HepG2 (cell line): Measurements from ENCODE around the gene PRSS36. TPM values are rescaled to one million over a fixed set of nuclear protein-coding genes. Genes with fewer than 3 reads are reported as not detected.

Experiments used
- ATAD3A ChIP-seq: sonication (generic); formaldehyde crosslinking; IDR thresholded peaks from 2 replicates; pipeline ENCODE4 v1.4.0; 2020; ENCODE audit warnings: missing genetic modification reagents
- CREM ChIP-seq, 2 experiments: sonication (generic) in 1 of 2; formaldehyde crosslinking in 1 of 2; IDR thresholded peaks; 2 replicates each; pipeline versions ENCODE4 v1.4.0 to v1.6.1; 2016 to 2020; ENCODE audit warnings: antibody characterized with exemption in 1 of 2, mild to moderate bottlenecking in 1 of 2, missing genetic modification reagents in 1 of 2
- HDAC2 ChIP-seq: sonication (generic); formaldehyde crosslinking; IDR thresholded peaks from 2 replicates; pipeline ENCODE4 v1.4.0; 2020; ENCODE audit warnings: missing genetic modification reagents
- HNRNPL ChIP-seq: fragments of 200-400 bp; formaldehyde crosslinking; IDR thresholded peaks from 2 replicates; pipeline ENCODE4 v1.6.1; 2017; ENCODE audit warnings: mild to moderate bottlenecking, low read depth, low read length
- HOXA7 ChIP-seq: sonication (generic); formaldehyde crosslinking; IDR thresholded peaks from 2 replicates; pipeline ENCODE4 v1.8.1; 2022; ENCODE audit warnings: mild to moderate bottlenecking, missing genetic modification reagents, moderate library complexity
- IKZF4 ChIP-seq: sonication (generic); formaldehyde crosslinking; IDR thresholded peaks from 2 replicates; pipeline ENCODE4 v1.5.1; 2020; ENCODE audit warnings: borderline replicate concordance, mild to moderate bottlenecking, low read depth, missing genetic modification reagents; ENCODE audit errors: not compliant biosample characterization
- MAFF ChIP-seq: IDR thresholded peaks from 2 replicates; pipeline ENCODE4 v1.6.1; 2011; ENCODE audit warnings: low read depth, low read length, improper control_type of control experiment
- MTA3 ChIP-seq: sonication (generic); formaldehyde crosslinking; IDR thresholded peaks from 2 replicates; pipeline ENCODE4 v1.4.0; 2020; ENCODE audit warnings: missing genetic modification reagents
- MYNN ChIP-seq: sonication (generic); formaldehyde crosslinking; IDR thresholded peaks from 2 replicates; pipeline ENCODE4 v1.4.0; 2020; ENCODE audit warnings: mild to moderate bottlenecking, low read depth, missing genetic modification reagents
- NR1H2 ChIP-seq: sonication (generic); formaldehyde crosslinking; IDR thresholded peaks from 2 replicates; pipeline ENCODE4 v1.8.1; 2022; ENCODE audit warnings: low read depth, missing genetic modification reagents, borderline replicate concordance
- NR2F6 ChIP-seq, 2 experiments: IDR thresholded peaks; 2 replicates each; pipeline ENCODE4 v1.6.1; 2016; ENCODE audit warnings: antibody characterized with exemption in 1 of 2, mild to moderate bottlenecking in 1 of 2
- PHF20 ChIP-seq: sonication (generic); formaldehyde crosslinking; IDR thresholded peaks from 2 replicates; pipeline ENCODE4 v1.5.0; 2020; ENCODE audit warnings: mild to moderate bottlenecking, missing genetic modification reagents
- POLR2A ChIP-seq, 2 experiments: IDR thresholded peaks; 2 replicates each; pipeline ENCODE4 v1.6.1; 2011; ENCODE audit warnings: low read depth in 2 of 2, low read length in 2 of 2, mild to moderate bottlenecking in 1 of 2, moderate library complexity in 1 of 2; ENCODE audit not compliant: insufficient read depth in 1 of 2
- RARA ChIP-seq: IDR thresholded peaks from 2 replicates; pipeline ENCODE4 v1.6.1; 2016; ENCODE audit warnings: missing genetic modification reagents, missing compliant biosample characterization
- TEAD2 ChIP-seq: sonication (generic); formaldehyde crosslinking; IDR thresholded peaks from 2 replicates; pipeline ENCODE4 v1.9.0; 2021; ENCODE audit warnings: missing genetic modification reagents
- ZNF101 ChIP-seq: sonication (generic); formaldehyde crosslinking; IDR thresholded peaks from 2 replicates; pipeline ENCODE4 v1.4.0; 2020; ENCODE audit warnings: mild to moderate bottlenecking, low read depth, missing genetic modification reagents, borderline replicate concordance
- ZNF17 ChIP-seq: sonication (generic); formaldehyde crosslinking; IDR thresholded peaks from 2 replicates; pipeline ENCODE4 v1.5.0; 2020; ENCODE audit warnings: mild to moderate bottlenecking, missing genetic modification reagents
- ZNF224 ChIP-seq: sonication (generic); formaldehyde crosslinking; IDR thresholded peaks from 2 replicates; pipeline ENCODE4 v1.5.0; 2020; ENCODE audit warnings: mild to moderate bottlenecking, missing genetic modification reagents
- ZNF251 ChIP-seq: sonication (generic); formaldehyde crosslinking; IDR thresholded peaks from 2 replicates; pipeline ENCODE4 v1.9.0; 2021; ENCODE audit warnings: mild to moderate bottlenecking, missing genetic modification reagents
- ZNF274 ChIP-seq: sonication (generic); formaldehyde crosslinking; IDR thresholded peaks from 2 replicates; pipeline ENCODE4 v1.5.1; 2020; ENCODE audit warnings: mild to moderate bottlenecking, missing genetic modification reagents
- ZNF605 ChIP-seq: sonication (generic); formaldehyde crosslinking; IDR thresholded peaks from 2 replicates; pipeline ENCODE4 v1.8.0; 2022; ENCODE audit warnings: mild to moderate bottlenecking, missing genetic modification reagents
- ZNF724P ChIP-seq: sonication (generic); formaldehyde crosslinking; IDR thresholded peaks from 2 replicates; pipeline ENCODE4 v1.8.0; 2022; ENCODE audit warnings: missing genetic modification reagents, borderline replicate concordance
- ZNF816 ChIP-seq: sonication (generic); formaldehyde crosslinking; IDR thresholded peaks from 2 replicates; pipeline ENCODE4 v1.8.0; 2022; ENCODE audit warnings: missing genetic modification reagents, mild to moderate bottlenecking, borderline replicate concordance
- ZSCAN12 ChIP-seq: sonication (generic); formaldehyde crosslinking; IDR thresholded peaks from 2 replicates; pipeline ENCODE4 v1.9.0; 2021; ENCODE audit warnings: mild to moderate bottlenecking, missing genetic modification reagents
- polyA plus RNA-seq, 8 experiments: library from polyadenylated mRNA; depleted of rRNA in 3 of 8; stranded (reverse) in 7 of 8; unstranded in 1 of 8; fragments of >200 nt; fragmentation: Illumina TruSeq in 4 of 8; extraction: Trizol in 4 of 8; gene quantifications; 2 replicates each; pipeline versions ENCODE4 v1.2.1 to v1.2.3, GENCODE V29; 2011 to 2016; ENCODE audit warnings: low read depth in 4 of 8, missing spikeins in 1 of 8, mixed read lengths in 1 of 8; ENCODE audit not compliant: insufficient read depth in 1 of 8
- total RNA-seq, 5 experiments: library from RNA; depleted of rRNA; stranded (reverse); fragments of >200 nt; fragmentation: Illumina TruSeq; extraction: Trizol; gene quantifications; 2 replicates each; pipeline ENCODE4 v1.2.3, GENCODE V29; 2016; ENCODE audit warnings: low read depth in 1 of 5
- TF ChIP-seq, protein P1 (sequence below): sonication (generic); formaldehyde crosslinking; IDR thresholded peaks from 2 replicates; pipeline ENCODE4 v1.8.1; 2023; ENCODE audit warnings: mild to moderate bottlenecking, inconsistent platforms, moderate library complexity, missing genetic modification reagents, borderline replicate concordance
- TF ChIP-seq, protein P2 (sequence below): IDR thresholded peaks from 2 replicates; pipeline ENCODE4 v1.6.1; 2016; ENCODE audit warnings: mild to moderate bottlenecking, missing biosample characterization, missing genetic modification reagents
- TF ChIP-seq, protein P3 (sequence below): sonication (generic); formaldehyde crosslinking; IDR thresholded peaks from 2 replicates; pipeline ENCODE4 v1.8.0; 2022; ENCODE audit warnings: missing genetic modification reagents, low read depth, mild to moderate bottlenecking, borderline replicate concordance
- TF ChIP-seq, protein P4 (sequence below): fragments of 450-650 bp; IDR thresholded peaks from 2 replicates; pipeline ENCODE4 v1.6.1; 2016

The PRSS36 gene
- total and polyA plus RNA-seq, 2 of the 13 experiments (the other 11 are each of a cell fraction or from before 2014, with no cell fraction given), result 1.5 to 2.1 TPM

DNA sequence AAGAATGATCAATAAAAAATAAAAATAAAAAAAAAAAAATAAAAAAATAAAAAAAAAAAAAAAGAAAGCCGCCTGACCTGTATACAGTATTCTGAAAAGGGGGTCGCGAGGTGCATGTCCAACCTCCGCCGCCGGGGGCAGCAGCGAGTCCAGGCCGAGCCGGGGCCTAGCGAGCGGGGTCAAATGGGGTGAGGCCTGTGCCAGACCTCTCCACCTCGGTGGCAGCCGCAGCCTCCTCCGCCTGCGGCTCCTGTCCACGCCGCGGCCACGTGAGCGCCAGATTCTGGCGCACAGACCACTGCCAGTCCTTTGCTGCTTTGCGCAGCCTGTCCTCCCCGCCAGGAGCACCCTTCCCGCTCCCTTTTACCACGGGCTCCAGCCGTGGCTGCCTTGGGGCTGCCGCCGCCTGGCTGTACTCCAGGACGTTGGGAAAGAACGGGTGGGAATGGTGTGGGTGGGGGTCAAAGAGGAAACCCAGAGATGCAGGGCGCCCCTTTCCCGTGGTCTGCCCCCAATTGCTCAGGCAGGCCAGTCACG, 44.1 kb downstream of the PRSS36 start (continued):
- TF ChIP-seq ZNF251 (no peak), ZNF17 (CRISPR knock-in tag) (no peak), ZNF101 (CRISPR knock-in tag) (peak; percentile 50; the same call in 1 of the 2 replicates), HNRNPL (peak; percentile 82), ZSCAN12 (CRISPR knock-in tag) (peak; percentile 97), PHF20 (CRISPR knock-in tag) (peak; percentile 78), TEAD2 (CRISPR knock-in tag) (0 out of 2 replicates have a peak, but pooled peaks have one; percentile 79), NR1H2 (CRISPR knock-in tag) (0 out of 2 replicates have a peak, but pooled peaks have one; percentile 62), ZNF724P (CRISPR knock-in tag) (peak; percentile 90; the same call in 1 of the 2 replicates), ZNF816 (CRISPR knock-in tag) (peak; percentile 97), MYNN (CRISPR knock-in tag) (peak; percentile 88), HDAC2 (peak; percentile 95), RARA (CRISPR knock-in tag) (peak; percentile 96), ZNF274 (peak; percentile 98), ZNF224 (CRISPR knock-in tag) (peak; percentile 71; the same call in 1 of the 2 replicates), NR2F6 (IDR thresholded peaks at IDR 0.05) (peak; percentile 51; the same call in 1 of the 2 replicates), NR2F6 (CRISPR knock-in tag; IDR thresholded peaks at IDR 0.05) (peak; percentile 96), HOXA7 (CRISPR knock-in tag) (no peak), POLR2A (IDR thresholded peaks at IDR 0.05; ENCODE audit: insufficient read depth in 1 of 2, low read depth in 2 of 2, low read length in 2 of 2) (peak; percentile 67 to 72), MTA3 (CRISPR knock-in tag) (no peak), ZNF605 (no peak; the same call in 1 of the 2 replicates), IKZF4 (CRISPR knock-in tag) (peak; percentile 95), ATAD3A (CRISPR knock-in tag) (peak; percentile 40; the same call in 1 of the 2 replicates), CREM (IDR thresholded peaks at IDR 0.05) (no peak), CREM (CRISPR knock-in tag; IDR thresholded peaks at IDR 0.05) (no peak), MAFF (no peak)
- TF ChIP-seq, protein P1, sequence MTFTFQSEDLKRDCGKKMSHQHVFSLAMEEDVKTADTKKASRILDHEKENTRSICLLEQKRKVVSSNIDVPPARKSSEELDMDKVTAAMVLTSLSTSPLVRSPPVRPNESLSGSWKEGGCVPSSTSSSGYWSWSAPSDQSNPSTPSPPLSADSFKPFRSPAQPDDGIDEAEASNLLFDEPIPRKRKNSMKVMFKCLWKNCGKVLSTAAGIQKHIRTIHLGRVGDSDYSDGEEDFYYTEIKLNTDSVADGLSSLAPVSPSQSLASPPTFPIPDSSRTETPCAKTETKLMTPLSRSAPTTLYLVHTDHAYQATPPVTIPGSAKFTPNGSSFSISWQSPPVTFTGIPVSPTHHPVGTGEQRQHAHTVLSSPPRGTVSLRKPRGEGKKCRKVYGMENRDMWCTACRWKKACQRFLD (CRISPR knock-in tag), result peak; percentile 97
- TF ChIP-seq, protein P2, sequence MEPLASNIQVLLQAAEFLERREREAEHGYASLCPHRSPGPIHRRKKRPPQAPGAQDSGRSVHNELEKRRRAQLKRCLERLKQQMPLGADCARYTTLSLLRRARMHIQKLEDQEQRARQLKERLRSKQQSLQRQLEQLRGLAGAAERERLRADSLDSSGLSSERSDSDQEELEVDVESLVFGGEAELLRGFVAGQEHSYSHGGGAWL (CRISPR knock-in tag), result peak; percentile 98
- TF ChIP-seq, protein P3, sequence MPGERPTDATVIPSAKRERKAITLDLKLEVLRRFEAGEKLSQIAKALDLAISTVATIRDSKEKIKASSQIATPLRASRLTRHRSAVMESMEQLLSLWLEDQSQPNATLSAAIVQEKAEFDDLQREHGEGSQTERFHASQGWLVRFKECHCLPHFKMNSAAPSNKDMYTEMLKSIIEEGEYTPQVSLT (CRISPR knock-in tag), result peak; percentile 68; the same call in 1 of the 2 replicates
- TF ChIP-seq, protein P4, sequence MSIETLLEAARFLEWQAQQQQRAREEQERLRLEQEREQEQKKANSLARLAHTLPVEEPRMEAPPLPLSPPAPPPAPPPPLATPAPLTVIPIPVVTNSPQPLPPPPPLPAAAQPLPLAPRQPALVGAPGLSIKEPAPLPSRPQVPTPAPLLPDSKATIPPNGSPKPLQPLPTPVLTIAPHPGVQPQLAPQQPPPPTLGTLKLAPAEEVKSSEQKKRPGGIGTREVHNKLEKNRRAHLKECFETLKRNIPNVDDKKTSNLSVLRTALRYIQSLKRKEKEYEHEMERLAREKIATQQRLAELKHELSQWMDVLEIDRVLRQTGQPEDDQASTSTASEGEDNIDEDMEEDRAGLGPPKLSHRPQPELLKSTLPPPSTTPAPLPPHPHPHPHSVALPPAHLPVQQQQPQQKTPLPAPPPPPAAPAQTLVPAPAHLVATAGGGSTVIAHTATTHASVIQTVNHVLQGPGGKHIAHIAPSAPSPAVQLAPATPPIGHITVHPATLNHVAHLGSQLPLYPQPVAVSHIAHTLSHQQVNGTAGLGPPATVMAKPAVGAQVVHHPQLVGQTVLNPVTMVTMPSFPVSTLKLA, result peak; percentile 90
